Measurements from ENCODE around the gene BIN1. TPM values are rescaled to one million over a fixed set of nuclear protein-coding genes. Genes with fewer than 3 reads are reported as not detected.

BIN1 gene
- total RNA-seq, 1 donor from 2014 or later: 33.4 TPM

DNA sequence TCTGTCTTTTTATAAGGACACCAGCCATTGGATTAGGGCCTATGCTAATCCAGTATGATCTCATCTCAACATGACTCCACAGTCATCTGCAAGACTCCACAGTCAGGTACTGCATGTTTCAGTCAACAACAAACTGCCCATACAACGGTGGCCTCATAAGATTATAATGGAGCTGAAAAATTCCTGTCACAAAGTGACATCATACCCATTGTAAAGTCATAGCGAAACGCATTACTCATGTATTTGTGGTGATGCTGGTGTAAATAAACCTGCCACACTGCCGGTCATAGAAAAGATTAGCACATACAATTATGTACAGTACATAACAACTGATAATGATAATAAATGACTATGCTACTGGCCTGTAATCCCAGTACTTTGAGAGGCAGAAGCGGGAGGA lies 106.0 kb downstream of the BIN1 start:
- no peak for ATAC-seq
- TF ChIP-seq, protein P1, sequence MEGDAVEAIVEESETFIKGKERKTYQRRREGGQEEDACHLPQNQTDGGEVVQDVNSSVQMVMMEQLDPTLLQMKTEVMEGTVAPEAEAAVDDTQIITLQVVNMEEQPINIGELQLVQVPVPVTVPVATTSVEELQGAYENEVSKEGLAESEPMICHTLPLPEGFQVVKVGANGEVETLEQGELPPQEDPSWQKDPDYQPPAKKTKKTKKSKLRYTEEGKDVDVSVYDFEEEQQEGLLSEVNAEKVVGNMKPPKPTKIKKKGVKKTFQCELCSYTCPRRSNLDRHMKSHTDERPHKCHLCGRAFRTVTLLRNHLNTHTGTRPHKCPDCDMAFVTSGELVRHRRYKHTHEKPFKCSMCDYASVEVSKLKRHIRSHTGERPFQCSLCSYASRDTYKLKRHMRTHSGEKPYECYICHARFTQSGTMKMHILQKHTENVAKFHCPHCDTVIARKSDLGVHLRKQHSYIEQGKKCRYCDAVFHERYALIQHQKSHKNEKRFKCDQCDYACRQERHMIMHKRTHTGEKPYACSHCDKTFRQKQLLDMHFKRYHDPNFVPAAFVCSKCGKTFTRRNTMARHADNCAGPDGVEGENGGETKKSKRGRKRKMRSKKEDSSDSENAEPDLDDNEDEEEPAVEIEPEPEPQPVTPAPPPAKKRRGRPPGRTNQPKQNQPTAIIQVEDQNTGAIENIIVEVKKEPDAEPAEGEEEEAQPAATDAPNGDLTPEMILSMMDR (IDR thresholded peaks at IDR 0.05): no peak

DNA sequence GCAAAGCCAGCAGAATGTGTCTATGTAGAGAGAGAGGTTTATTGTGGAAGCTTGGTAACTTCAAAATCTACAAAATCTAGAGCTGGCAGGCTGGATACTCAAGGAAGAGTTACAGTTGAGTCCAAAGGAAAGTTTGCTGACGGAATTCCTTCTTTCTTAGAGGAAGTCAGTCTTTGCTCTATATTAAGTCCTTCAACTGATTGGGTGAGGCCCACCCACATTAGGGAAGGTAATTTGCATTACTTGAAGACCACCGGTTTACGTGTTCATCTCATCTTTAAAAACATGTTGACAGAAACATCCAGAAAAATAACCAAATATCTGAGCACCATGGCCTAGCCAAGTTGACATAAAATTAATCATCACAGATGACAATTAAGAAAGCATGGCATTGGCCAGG lies 106.8 kb downstream of the BIN1 start:
- Histone ChIP-seq H3K36me3 (no peaks in the 10 kb centered on the region), H3K27ac (no peak overlapping the region), H3K4me3 (no peak overlapping the region), H3K4me1 (no peaks in the 10 kb centered on the region), H3K9me3 (no peaks in the 10 kb centered on the region), H3K27me3 (no peaks in the 10 kb centered on the region)
- TF ChIP-seq, protein P1 (IDR thresholded peaks at IDR 0.05): no peak
- intact Hi-C loops (cut with DNase I): no loop called here
- no peak for DNase-seq
- no peak for ATAC-seq

More for the DNA sequence above, 106.0 kb downstream of the BIN1 start:
- Histone ChIP-seq H3K27ac (no peak overlapping the region), H3K4me1 (no peaks in the 10 kb centered on the region), H3K4me3 (no peak overlapping the region), H3K36me3 (no peaks in the 10 kb centered on the region), H3K9me3 (no peaks in the 10 kb centered on the region), H3K27me3 (no peaks in the 10 kb centered on the region)
- intact Hi-C loops (cut with DNase I): no loop called here
- DNase-seq: no peak

DNA sequence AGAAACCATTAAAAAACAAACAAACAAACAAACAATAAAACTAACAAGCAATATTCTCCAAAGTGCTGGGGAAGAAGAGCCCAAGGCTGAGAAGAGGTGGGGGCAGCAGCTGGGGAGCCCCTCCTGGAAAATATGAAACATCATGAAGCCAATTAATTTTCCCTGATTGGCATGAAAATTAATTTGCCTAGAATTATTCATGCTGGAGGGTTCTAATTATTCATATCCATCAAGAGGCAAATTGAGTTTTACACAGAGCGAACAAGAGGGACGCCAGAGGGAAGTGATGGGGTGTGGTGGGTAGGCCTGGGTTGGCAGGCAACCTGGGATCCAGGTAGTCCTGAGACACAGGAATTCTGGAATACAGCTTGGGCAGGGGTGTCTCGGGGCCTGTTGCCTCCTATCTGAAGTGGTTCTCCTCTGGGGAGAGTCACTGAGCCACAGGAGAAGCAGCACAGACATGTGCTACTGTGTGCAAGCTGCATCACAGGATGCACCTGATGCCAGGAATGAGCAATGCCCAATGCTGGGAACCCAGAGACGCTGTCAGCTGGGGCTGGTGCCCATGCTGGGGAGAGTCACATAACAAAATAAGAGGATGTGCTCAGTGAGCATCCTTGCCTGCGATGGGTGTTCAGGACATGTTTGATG lies 107.7 kb downstream of the BIN1 start:
- DNase-seq: no peak
- H3K27ac ChIP-seq: no peak overlapping the region
- ATAC-seq: no peak
- H3K36me3 ChIP-seq: no peaks in the 10 kb centered on the region
- TF ChIP-seq, protein P1 (IDR thresholded peaks at IDR 0.05): no peak
- H3K4me1 ChIP-seq: no peaks in the 10 kb centered on the region
- H3K27me3 ChIP-seq: no peaks in the 10 kb centered on the region
- no peaks in the 10 kb centered on the region for H3K9me3 ChIP-seq
- H3K4me3 ChIP-seq: no peak overlapping the region
- intact Hi-C loops (cut with DNase I): no loop called here

DNA sequence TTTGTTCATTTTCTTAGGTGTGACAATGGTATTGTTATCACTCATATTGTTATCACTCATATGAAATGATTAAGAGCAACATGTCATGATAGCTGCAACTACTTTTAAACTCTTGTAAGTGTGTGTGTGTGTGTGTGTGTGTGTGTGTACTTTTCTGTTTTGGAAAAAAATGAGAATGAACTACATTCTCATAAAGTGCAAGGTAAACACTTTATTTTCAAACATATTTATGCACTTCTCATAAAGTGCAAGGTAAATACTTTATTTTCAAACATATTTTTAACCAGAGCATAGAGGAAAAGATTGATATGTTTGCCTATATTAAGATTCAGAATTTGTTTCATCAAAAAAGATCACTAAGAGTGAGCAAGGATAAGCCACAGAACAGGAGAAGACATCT lies 108.5 kb downstream of the BIN1 start:
- no peak for DNase-seq
- Histone ChIP-seq H3K4me3 (no peak overlapping the region), H3K4me1 (no peaks in the 10 kb centered on the region), H3K27me3 (no peaks in the 10 kb centered on the region), H3K36me3 (no peaks in the 10 kb centered on the region), H3K27ac (no peak overlapping the region), H3K9me3 (no peaks in the 10 kb centered on the region)
- no peak for ATAC-seq
- intact Hi-C loops (cut with DNase I): no loop called here
- TF ChIP-seq, protein P1 (IDR thresholded peaks at IDR 0.05): no peak

Other genes with a start within 250 kb of the BIN1 start
- gene TEX51, start 208.3 kb downstream of the BIN1 start, total RNA-seq: not detected
- not detected for gene CYP27C1, start 113.1 kb upstream of the BIN1 start, total RNA-seq
- gene ERCC3, start 187.0 kb upstream of the BIN1 start, total RNA-seq: 36.9 TPM